ENCODE data around the gene ROBO1.

ROBO1 gene

GRCh38 chr3:79172241-79172640 is 595.6 kb downstream of the ROBO1 start:
- TF ChIP-seq Cebpa-rat (IDR thresholded peaks at IDR 0.05): no peak
- H3K9ac ChIP-seq: no peak overlapping the region
- H3K9me3 ChIP-seq: peaks cover 6% of the 10 kb centered on the region; the same call in 1 of the 2 replicates
- no peak overlapping the region for H3K27ac ChIP-seq
- no peaks in the 10 kb centered on the region for H3K36me3 ChIP-seq
- peaks cover 4% of the 10 kb centered on the region; the same call in 1 of the 2 replicates for H3K4me1 ChIP-seq
- no peaks in the 10 kb centered on the region for H3K27me3 ChIP-seq
- H3K4me2 ChIP-seq: no peak overlapping the region
- no peak overlapping the region for H3K4me3 ChIP-seq
- H4K20me1 ChIP-seq: no peaks in the 10 kb centered on the region

DNA sequence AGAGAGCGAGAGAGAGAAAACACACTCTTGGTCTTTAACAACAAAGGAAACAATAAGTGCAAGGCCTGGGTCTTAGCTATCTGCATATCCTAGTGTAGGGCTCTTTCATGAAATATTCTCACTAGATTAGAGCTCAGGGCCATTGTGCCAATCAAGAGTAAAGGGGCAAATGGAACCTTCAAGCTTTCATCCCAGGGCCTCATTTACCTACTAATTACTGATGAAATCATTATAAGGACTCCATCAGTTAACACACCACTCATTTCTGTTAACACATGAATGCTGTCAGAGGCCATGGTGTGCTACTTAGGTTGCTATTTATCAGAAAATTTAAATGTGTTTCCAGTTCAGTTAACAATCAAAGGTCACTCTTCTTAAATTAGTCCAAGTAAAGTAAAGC is 597.8 kb downstream of the ROBO1 start:
- no peaks in the 10 kb centered on the region for H3K4me1 ChIP-seq
- no peak overlapping the region for H3K9ac ChIP-seq
- peaks cover 6% of the 10 kb centered on the region; the same call in 1 of the 2 replicates for H3K9me3 ChIP-seq
- TF ChIP-seq Cebpa-rat (IDR thresholded peaks at IDR 0.05): no peak
- H3K27ac ChIP-seq: no peak overlapping the region
- no peak overlapping the region for H3K4me3 ChIP-seq
- no peaks in the 10 kb centered on the region for H4K20me1 ChIP-seq
- no peaks in the 10 kb centered on the region for H3K36me3 ChIP-seq
- H3K4me2 ChIP-seq: no peak overlapping the region
- no peaks in the 10 kb centered on the region for H3K27me3 ChIP-seq

- Histone ChIP-seq H3K36me3 (no peaks in the 10 kb centered on the region), H3K9me3 (no peaks in the 10 kb centered on the region), H4K20me1 (no peaks in the 10 kb centered on the region), H3K4me1 (no peaks in the 10 kb centered on the region), H3K27ac (no peak overlapping the region), H3K27me3 (no peaks in the 10 kb centered on the region), H3K9ac (no peak overlapping the region), H3K4me2 (no peak overlapping the region), H3K4me3 (no peak overlapping the region)
- no peak for TF ChIP-seq Cebpa-rat (IDR thresholded peaks at IDR 0.05)
Measured at GRCh38 chr3:79167651-79168416, 600.0 kb downstream of the ROBO1 start.

DNA sequence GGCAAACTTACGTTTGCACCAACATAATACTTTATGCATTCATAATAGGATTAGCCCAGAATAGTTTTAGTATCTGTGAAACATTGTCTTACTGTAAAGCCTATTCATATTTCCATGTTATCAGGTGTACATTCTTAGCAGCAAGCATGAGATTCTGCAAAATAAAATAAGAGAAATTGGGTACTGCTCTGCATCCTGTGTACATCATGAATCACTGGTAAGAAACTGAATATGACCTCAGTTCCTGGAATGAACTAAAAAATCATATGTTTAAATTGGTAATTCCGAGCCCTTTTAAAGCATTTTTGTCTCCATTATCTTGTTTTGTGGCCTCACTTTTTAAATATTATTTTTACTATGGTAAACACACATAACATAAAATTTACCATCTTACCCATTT is 605.1 kb downstream of the ROBO1 start:
- no peaks in the 10 kb centered on the region for H3K27me3 ChIP-seq
- no peak overlapping the region for H3K4me2 ChIP-seq
- H3K27ac ChIP-seq: no peak overlapping the region
- no peak for TF ChIP-seq Cebpa-rat (IDR thresholded peaks at IDR 0.05)
- no peak overlapping the region for H3K9ac ChIP-seq
- H3K36me3 ChIP-seq: no peaks in the 10 kb centered on the region
- H3K9me3 ChIP-seq: no peaks in the 10 kb centered on the region
- no peaks in the 10 kb centered on the region for H4K20me1 ChIP-seq
- no peak overlapping the region for H3K4me3 ChIP-seq
- H3K4me1 ChIP-seq: no peaks in the 10 kb centered on the region

DNA sequence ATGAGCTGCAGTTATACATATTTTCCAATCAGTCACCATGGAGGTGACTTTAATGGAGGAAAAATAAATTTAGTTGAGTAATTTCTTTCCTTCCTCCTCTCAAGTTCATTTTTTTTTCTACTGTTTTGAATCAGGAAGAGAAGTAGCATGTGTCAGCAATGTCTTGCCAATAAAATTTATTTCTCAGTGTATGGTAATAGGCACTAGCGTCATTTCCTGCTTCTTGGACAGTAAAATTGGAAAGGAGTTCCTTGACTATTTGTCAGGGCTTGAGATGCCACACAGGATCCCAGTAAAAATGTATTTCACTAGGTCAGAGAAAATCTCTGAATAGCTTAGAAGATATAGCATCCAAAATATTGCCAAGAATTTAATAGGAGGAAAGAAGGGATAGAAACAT is 605.9 kb downstream of the ROBO1 start:
- Histone ChIP-seq H3K4me1 (no peaks in the 10 kb centered on the region), H3K9me3 (no peaks in the 10 kb centered on the region), H3K27ac (no peak overlapping the region), H3K4me2 (no peak overlapping the region), H3K27me3 (no peaks in the 10 kb centered on the region), H3K4me3 (no peak overlapping the region), H3K36me3 (no peaks in the 10 kb centered on the region), H3K9ac (no peak overlapping the region), H4K20me1 (no peaks in the 10 kb centered on the region)
- no peak for TF ChIP-seq Cebpa-rat (IDR thresholded peaks at IDR 0.05)

DNA sequence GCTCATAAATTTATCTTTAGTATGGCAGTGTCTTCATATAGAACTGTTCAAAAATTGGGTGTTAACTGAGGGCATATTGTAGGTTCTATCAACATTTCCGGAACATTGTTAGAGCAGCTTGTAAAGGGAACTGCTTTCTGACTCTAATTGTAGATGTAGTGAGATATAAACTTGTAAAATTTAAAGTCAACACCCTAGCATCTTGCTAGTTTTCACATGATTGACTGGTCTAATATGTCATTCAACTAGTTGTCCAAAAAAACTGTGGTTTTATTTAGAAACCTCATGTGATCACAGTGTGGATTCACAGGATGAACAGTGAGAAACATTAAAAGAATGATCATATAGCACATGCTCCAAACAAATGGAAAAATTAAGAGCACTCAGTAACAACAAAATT is 607.4 kb downstream of the ROBO1 start:
- TF ChIP-seq Cebpa-rat (IDR thresholded peaks at IDR 0.05): no peak
- Histone ChIP-seq H3K36me3 (no peaks in the 10 kb centered on the region), H3K9ac (no peak overlapping the region), H3K4me1 (no peaks in the 10 kb centered on the region), H3K4me2 (no peak overlapping the region), H3K27me3 (no peaks in the 10 kb centered on the region), H3K9me3 (no peaks in the 10 kb centered on the region), H4K20me1 (no peaks in the 10 kb centered on the region), H3K4me3 (no peak overlapping the region), H3K27ac (no peak overlapping the region)

GRCh38 chr3:79159736-79160135 is 608.1 kb downstream of the ROBO1 start:
- Histone ChIP-seq H4K20me1 (no peaks in the 10 kb centered on the region), H3K4me3 (no peak overlapping the region), H3K27ac (no peak overlapping the region), H3K36me3 (no peaks in the 10 kb centered on the region), H3K9ac (no peak overlapping the region), H3K4me1 (no peaks in the 10 kb centered on the region), H3K27me3 (no peaks in the 10 kb centered on the region), H3K4me2 (no peak overlapping the region), H3K9me3 (no peaks in the 10 kb centered on the region)
- TF ChIP-seq Cebpa-rat (IDR thresholded peaks at IDR 0.05): no peak

- no peak for TF ChIP-seq Cebpa-rat (IDR thresholded peaks at IDR 0.05)
- Histone ChIP-seq H3K4me1 (no peaks in the 10 kb centered on the region), H3K9ac (no peak overlapping the region), H3K4me2 (no peak overlapping the region), H3K27me3 (no peaks in the 10 kb centered on the region), H3K36me3 (no peaks in the 10 kb centered on the region), H4K20me1 (no peaks in the 10 kb centered on the region), H3K9me3 (no peaks in the 10 kb centered on the region), H3K4me3 (no peak overlapping the region), H3K27ac (no peak overlapping the region)
Measured at GRCh38 chr3:79157191-79157590, 610.6 kb downstream of the ROBO1 start.

DNA sequence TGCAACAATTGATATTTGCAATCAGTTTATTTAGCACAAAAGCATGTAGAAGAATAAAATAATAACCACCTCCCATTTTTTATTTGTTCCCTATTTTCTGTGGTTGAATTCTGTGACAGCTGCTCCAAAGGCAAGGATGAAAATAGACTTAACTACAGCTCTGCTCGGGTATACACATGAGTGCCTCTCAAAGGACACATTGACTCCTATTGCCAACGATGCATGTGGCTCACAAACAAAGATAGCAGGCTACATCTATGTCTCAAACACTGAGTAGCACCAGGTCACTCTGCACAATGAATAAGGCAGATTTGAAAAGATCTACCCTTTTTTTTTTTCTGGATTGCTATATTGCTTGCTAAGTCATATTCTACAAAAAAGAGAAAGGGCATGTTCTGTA is 612.9 kb downstream of the ROBO1 start:
- H3K4me2 ChIP-seq: no peak overlapping the region
- H3K4me1 ChIP-seq: no peaks in the 10 kb centered on the region
- no peak overlapping the region for H3K27ac ChIP-seq
- TF ChIP-seq Cebpa-rat (IDR thresholded peaks at IDR 0.05): no peak
- no peak overlapping the region for H3K9ac ChIP-seq
- no peak overlapping the region for H3K4me3 ChIP-seq
- H3K36me3 ChIP-seq: no peaks in the 10 kb centered on the region
- H3K27me3 ChIP-seq: no peaks in the 10 kb centered on the region
- no peaks in the 10 kb centered on the region for H4K20me1 ChIP-seq
- H3K9me3 ChIP-seq: no peaks in the 10 kb centered on the region

DNA sequence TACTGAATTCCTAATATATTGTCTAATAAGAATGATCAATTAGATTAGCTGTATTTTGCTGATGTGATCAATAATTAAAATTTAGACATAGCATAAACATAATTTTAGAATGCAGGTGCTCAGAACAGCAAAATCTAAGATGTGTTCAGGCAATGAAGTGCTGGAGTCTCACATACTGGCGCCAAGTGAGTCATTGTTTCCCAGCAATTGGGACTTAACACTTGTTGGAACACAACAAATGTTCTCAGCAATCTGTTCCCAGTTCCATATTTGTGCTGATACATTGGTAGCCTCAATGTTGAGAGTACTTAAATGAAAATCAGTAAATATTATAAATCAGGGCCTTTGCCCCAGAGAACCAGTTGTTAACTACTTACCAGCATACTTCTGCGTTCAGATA is 619.0 kb downstream of the ROBO1 start:
- Histone ChIP-seq H3K9ac (no peak overlapping the region), H3K27me3 (no peaks in the 10 kb centered on the region), H3K27ac (no peak overlapping the region), H4K20me1 (no peaks in the 10 kb centered on the region), H3K4me3 (no peak overlapping the region), H3K4me1 (no peaks in the 10 kb centered on the region), H3K4me2 (no peak overlapping the region), H3K9me3 (no peaks in the 10 kb centered on the region), H3K36me3 (no peaks in the 10 kb centered on the region)
- TF ChIP-seq Cebpa-rat (IDR thresholded peaks at IDR 0.05): no peak

- Histone ChIP-seq H3K36me3 (no peaks in the 10 kb centered on the region), H3K27ac (no peak overlapping the region), H3K4me3 (no peak overlapping the region), H3K27me3 (no peaks in the 10 kb centered on the region), H3K9me3 (no peaks in the 10 kb centered on the region), H3K9ac (no peak overlapping the region), H3K4me2 (no peak overlapping the region), H4K20me1 (no peaks in the 10 kb centered on the region), H3K4me1 (no peaks in the 10 kb centered on the region)
- TF ChIP-seq Cebpa-rat (IDR thresholded peaks at IDR 0.05): no peak
Measured at GRCh38 chr3:79146024-79146423, 621.8 kb downstream of the ROBO1 start.

All from BLaER1 (cell line).